Measurements from ENCODE around the gene RASA3.
"Not testable (repeated sequence)": the region's sequence is repeated elsewhere in the genome, so short reads cannot be mapped to it uniquely, and the experiment has no call there.

RASA3 gene

GRCh38 chr13:114099918-114100445 is 32.4 kb downstream of the RASA3 start:
- DNase-seq (ENCODE audit: low read depth), result no peak

- peak; percentile 91 for DNase-seq (ENCODE audit: low read depth)
Observed at GRCh38 chr13:114099191-114099590, 33.2 kb downstream of the RASA3 start.

- DNase-seq (ENCODE audit: low read depth), result not testable (repeated sequence)
Observed at GRCh38 chr13:114098689-114099056, 33.8 kb downstream of the RASA3 start.

- DNase-seq (ENCODE audit: low read depth), result no peak
Observed at GRCh38 chr13:114097893-114098688, 34.3 kb downstream of the RASA3 start.

GRCh38 chr13:114097212-114097892 is 35.1 kb downstream of the RASA3 start:
- no peak for DNase-seq (ENCODE audit: low read depth)

- no peak for DNase-seq (ENCODE audit: low read depth)
Observed at GRCh38 chr13:114096811-114097211, 35.6 kb downstream of the RASA3 start.

GRCh38 chr13:114096031-114096485 is 36.4 kb downstream of the RASA3 start:
- DNase-seq (ENCODE audit: low read depth), result no peak

GRCh38 chr13:114095486-114095885 is 36.9 kb downstream of the RASA3 start:
- DNase-seq (ENCODE audit: low read depth), result no peak

GRCh38 chr13:114093118-114093517 is 39.3 kb downstream of the RASA3 start:
- DNase-seq (ENCODE audit: low read depth), result no peak

- no peak for DNase-seq (ENCODE audit: low read depth)
Observed at GRCh38 chr13:114092468-114092867, 40.0 kb downstream of the RASA3 start.

GRCh38 chr13:114090476-114090875 is 41.9 kb downstream of the RASA3 start:
- no peak for DNase-seq (ENCODE audit: low read depth)

- no peak for DNase-seq (ENCODE audit: low read depth)
Observed at GRCh38 chr13:114089751-114090400, 42.5 kb downstream of the RASA3 start.

- no peak for DNase-seq (ENCODE audit: low read depth)
Observed at GRCh38 chr13:114089341-114089740, 43.1 kb downstream of the RASA3 start.

- DNase-seq (ENCODE audit: low read depth), result no peak
Observed at GRCh38 chr13:114088863-114089262, 43.6 kb downstream of the RASA3 start.

- DNase-seq (ENCODE audit: low read depth), result no peak
Observed at GRCh38 chr13:114088234-114088633, 44.2 kb downstream of the RASA3 start.

- DNase-seq (ENCODE audit: low read depth), result no peak
Observed at GRCh38 chr13:114087430-114087829, 45.0 kb downstream of the RASA3 start.

GRCh38 chr13:114082849-114083645 is 49.4 kb downstream of the RASA3 start:
- DNase-seq (ENCODE audit: low read depth), result no peak

GRCh38 chr13:114081761-114082681 is 50.4 kb downstream of the RASA3 start:
- DNase-seq (ENCODE audit: low read depth), result no peak

- no peak for DNase-seq (ENCODE audit: low read depth)
Observed at GRCh38 chr13:114080739-114081561, 51.5 kb downstream of the RASA3 start.

Data from stromal cell of bone marrow (primary cell).